ES-I3 (cell line): Measurements from ENCODE around the gene ATP9A.
"Not testable (repeated sequence)": the region's sequence is repeated elsewhere in the genome, so short reads cannot be mapped to it uniquely, and the experiment has no call there.

Experiments used
- H3K36me3 ChIP-seq: 2 replicates; pipeline ENCODE4 v1.6.1; 2013; ENCODE audit warnings: mild to moderate bottlenecking, low read length, control low read depth, moderate library complexity; ENCODE audit not compliant: insufficient read depth
- H3K4me1 ChIP-seq: 2 replicates; pipeline ENCODE4 v1.6.1; 2013; ENCODE audit warnings: mild to moderate bottlenecking, control low read depth, low read length; ENCODE audit not compliant: insufficient read depth
- H3K9ac ChIP-seq: 2 replicates; pipeline ENCODE4 v1.6.1; 2013; ENCODE audit warnings: low read depth, mild to moderate bottlenecking, low read length, moderate library complexity
- H3K9me3 ChIP-seq: 2 replicates; pipeline ENCODE4 v1.6.1; 2013; ENCODE audit warnings: mild to moderate bottlenecking, low read length, moderate library complexity; ENCODE audit not compliant: control insufficient read depth, insufficient read depth

Gene ATP9A

GRCh38 chr20:51691703-51692102 lies 76.5 kb downstream of the ATP9A start:
- Histone ChIP-seq H3K9me3 (no peaks in the 10 kb centered on the region), H3K36me3 (no peaks in the 10 kb centered on the region), H3K9ac (no peak overlapping the region), H3K4me1 (peaks cover 14% of the 10 kb centered on the region)

- Histone ChIP-seq H3K9me3 (no peaks in the 10 kb centered on the region), H3K9ac (no peak overlapping the region), H3K4me1 (no peaks in the 10 kb centered on the region), H3K36me3 (no peaks in the 10 kb centered on the region)
These were observed 79.5 kb downstream of the ATP9A start for GRCh38 chr20:51688600-51689244.

- no peaks in the 10 kb centered on the region for H3K4me1 ChIP-seq
- no peaks in the 10 kb centered on the region for H3K36me3 ChIP-seq
- H3K9me3 ChIP-seq, result no peaks in the 10 kb centered on the region
- no peak overlapping the region for H3K9ac ChIP-seq
These were observed 80.6 kb downstream of the ATP9A start for GRCh38 chr20:51687630-51688029.

GRCh38 chr20:51687108-51687507 lies 81.1 kb downstream of the ATP9A start:
- no peak overlapping the region for H3K9ac ChIP-seq
- no peaks in the 10 kb centered on the region for H3K4me1 ChIP-seq
- no peaks in the 10 kb centered on the region for H3K9me3 ChIP-seq
- H3K36me3 ChIP-seq, result no peaks in the 10 kb centered on the region

GRCh38 chr20:51685494-51685893 lies 82.7 kb downstream of the ATP9A start:
- H3K4me1 ChIP-seq, H3K9ac ChIP-seq, H3K9me3 ChIP-seq, H3K36me3 ChIP-seq: not testable (repeated sequence)

GRCh38 chr20:51680067-51680749 lies 88.0 kb downstream of the ATP9A start:
- Histone ChIP-seq H3K9ac (no peak overlapping the region), H3K4me1 (no peaks in the 10 kb centered on the region), H3K9me3 (no peaks in the 10 kb centered on the region), H3K36me3 (no peaks in the 10 kb centered on the region)

- H3K9me3 ChIP-seq, result no peaks in the 10 kb centered on the region
- H3K4me1 ChIP-seq, result no peaks in the 10 kb centered on the region
- no peak overlapping the region for H3K9ac ChIP-seq
- H3K36me3 ChIP-seq, result no peaks in the 10 kb centered on the region
These were observed 88.8 kb downstream of the ATP9A start for GRCh38 chr20:51679254-51679921.

GRCh38 chr20:51678026-51678697 lies 90.0 kb downstream of the ATP9A start:
- H3K4me1 ChIP-seq, result no peaks in the 10 kb centered on the region
- H3K9me3 ChIP-seq, result no peaks in the 10 kb centered on the region
- no peak overlapping the region for H3K9ac ChIP-seq
- no peaks in the 10 kb centered on the region for H3K36me3 ChIP-seq

- Histone ChIP-seq H3K9me3 (no peaks in the 10 kb centered on the region), H3K9ac (no peak overlapping the region), H3K36me3 (no peaks in the 10 kb centered on the region), H3K4me1 (no peaks in the 10 kb centered on the region)
These were observed 99.2 kb downstream of the ATP9A start for GRCh38 chr20:51668947-51669346.

- H3K9ac ChIP-seq, result no peak overlapping the region
- no peaks in the 10 kb centered on the region for H3K36me3 ChIP-seq
- H3K4me1 ChIP-seq, result no peaks in the 10 kb centered on the region
- no peaks in the 10 kb centered on the region for H3K9me3 ChIP-seq
These were observed 99.7 kb downstream of the ATP9A start for GRCh38 chr20:51668515-51668914.

- H3K9ac ChIP-seq, result no peak overlapping the region
- no peaks in the 10 kb centered on the region for H3K4me1 ChIP-seq
- no peaks in the 10 kb centered on the region for H3K36me3 ChIP-seq
- no peaks in the 10 kb centered on the region for H3K9me3 ChIP-seq
These were observed 100.7 kb downstream of the ATP9A start for GRCh38 chr20:51667491-51667890.

- H3K36me3 ChIP-seq, result no peaks in the 10 kb centered on the region
- H3K9me3 ChIP-seq, result no peaks in the 10 kb centered on the region
- H3K4me1 ChIP-seq, result no peaks in the 10 kb centered on the region
- H3K9ac ChIP-seq, result no peak overlapping the region
These were observed 101.2 kb downstream of the ATP9A start for GRCh38 chr20:51667002-51667408.

GRCh38 chr20:51666126-51666525 lies 102.1 kb downstream of the ATP9A start:
- no peak overlapping the region for H3K9ac ChIP-seq
- H3K4me1 ChIP-seq, result 0 out of 2 replicates have a peak, but pooled peaks cover 9% of the 10 kb centered on the region
- H3K36me3 ChIP-seq, result no peaks in the 10 kb centered on the region
- no peaks in the 10 kb centered on the region for H3K9me3 ChIP-seq

- peaks cover 13% of the 10 kb centered on the region; the same call in 1 of the 2 replicates for H3K4me1 ChIP-seq
- no peaks in the 10 kb centered on the region for H3K36me3 ChIP-seq
- no peak overlapping the region for H3K9ac ChIP-seq
- H3K9me3 ChIP-seq, result no peaks in the 10 kb centered on the region
These were observed 102.6 kb downstream of the ATP9A start for GRCh38 chr20:51665543-51666118.
